Dermis blood vessel endothelial cell (primary cell): Measurements from ENCODE around the gene CNKSR2. TPM values are rescaled to one million over a fixed set of nuclear protein-coding genes. Genes with fewer than 3 reads are reported as not detected.
A peak's percentile ranks its signal among the peaks of the same experiment; 100 is the strongest.

ENCODE experiments used
- DNase-seq: peaks from one replicate; pipeline ENCODE4 v3.0.0; 2010
- total RNA-seq: library from RNA; depleted of rRNA; stranded (reverse); fragments of >200 nt; gene quantifications from 2 replicates; pipeline ENCODE4 v1.2.3, GENCODE V29; 2014

CNKSR2 gene
- 0.17 TPM in 1 of 2 replicates, not detected in the other for total RNA-seq

- DNase-seq: peak; percentile 16
These were observed at the start of gene CNKSR2 for GRCh38 chrX:21374163-21374993. Gene CNKSR2 (plus strand): TSS chrX:21374418. CDS start chrX:21374898, 480 bp downstream.

- no peak for DNase-seq
These were observed 19.5 kb upstream of the CNKSR2 start for GRCh38 chrX:21354725-21355124.

GRCh38 chrX:21355831-21356230, 18.4 kb upstream of the CNKSR2 start:
- no peak for DNase-seq

- DNase-seq: no peak
These were observed 4.6 kb upstream of the CNKSR2 start for GRCh38 chrX:21369613-21370012.

- DNase-seq: no peak
These were observed 1.2 kb upstream of the CNKSR2 start for GRCh38 chrX:21373001-21373400.

- DNase-seq: no peak
These were observed 518 bp upstream of the CNKSR2 start for GRCh38 chrX:21373637-21374162.

- DNase-seq: no peak
These were observed 933 bp downstream of the CNKSR2 start for GRCh38 chrX:21374994-21375707.

- no peak for DNase-seq
These were observed 1.4 kb downstream of the CNKSR2 start for GRCh38 chrX:21375708-21376009.

- no peak for DNase-seq
These were observed 2.4 kb downstream of the CNKSR2 start for GRCh38 chrX:21376636-21377035.

GRCh38 chrX:21379991-21380390, 5.8 kb downstream of the CNKSR2 start:
- no peak for DNase-seq

GRCh38 chrX:21382715-21383114, 8.5 kb downstream of the CNKSR2 start:
- DNase-seq: no peak

GRCh38 chrX:21383546-21383945, 9.3 kb downstream of the CNKSR2 start:
- no peak for DNase-seq

- no peak for DNase-seq
These were observed 10.0 kb downstream of the CNKSR2 start for GRCh38 chrX:21384178-21384577.

- no peak for DNase-seq
These were observed 20.6 kb downstream of the CNKSR2 start for GRCh38 chrX:21394792-21395191.

GRCh38 chrX:21398426-21398825, 24.2 kb downstream of the CNKSR2 start:
- DNase-seq: no peak

- no peak for DNase-seq
These were observed 26.3 kb downstream of the CNKSR2 start for GRCh38 chrX:21400408-21401121.

- no peak for DNase-seq
These were observed 34.1 kb downstream of the CNKSR2 start for GRCh38 chrX:21408307-21408706.

- no peak for DNase-seq
These were observed 34.6 kb downstream of the CNKSR2 start for GRCh38 chrX:21408788-21409187.

- DNase-seq: peak; percentile 0
These were observed 37.8 kb downstream of the CNKSR2 start for GRCh38 chrX:21412029-21412428.

GRCh38 chrX:21412883-21413282, 38.7 kb downstream of the CNKSR2 start:
- no peak for DNase-seq

- no peak for DNase-seq
These were observed 52.9 kb downstream of the CNKSR2 start for GRCh38 chrX:21427086-21427485.

- DNase-seq: no peak
These were observed 62.8 kb downstream of the CNKSR2 start for GRCh38 chrX:21437036-21437435.

GRCh38 chrX:21438792-21439191, 64.6 kb downstream of the CNKSR2 start:
- DNase-seq: no peak
